Inflammatory macrophage (primary cell): ENCODE measurements around the gene KRT1.
"Not testable (repeated sequence)": the region's sequence is repeated elsewhere in the genome, so short reads cannot be mapped to it uniquely, and the experiment has no call there.

Experiments used
- DNase-seq, 2 donors: peaks; one replicate each; pipeline ENCODE4 v3.0.0-alpha.2; 2020 to 2022
- total RNA-seq, 18 experiments: gene quantifications; one replicate each; lab custom pipeline; 2026; ENCODE audit warnings: mixed read lengths in 6 of 18, inconsistent platforms in 2 of 18; lab: John Stamatoyannopoulos, UW

KRT1 gene
- 0 to 0.11 (median 0) reads per million in 18 experiments for total RNA-seq

GRCh38 chr12:52680363-52680762, at the start of gene KRT1:
Gene KRT1 (minus strand): TSS chr12:52680407. CDS start chr12:52680348, 59 bp downstream.
- DNase-seq = no peak

- no peak for DNase-seq
Observed at GRCh38 chr12:52729147-52729546, 48.9 kb upstream of the KRT1 start.

GRCh38 chr12:52728374-52728773, 48.2 kb upstream of the KRT1 start:
- no peak for DNase-seq

GRCh38 chr12:52727037-52727436, 46.8 kb upstream of the KRT1 start:
- DNase-seq = no peak

GRCh38 chr12:52726451-52726850, 46.2 kb upstream of the KRT1 start:
- DNase-seq = no peak

DNA sequence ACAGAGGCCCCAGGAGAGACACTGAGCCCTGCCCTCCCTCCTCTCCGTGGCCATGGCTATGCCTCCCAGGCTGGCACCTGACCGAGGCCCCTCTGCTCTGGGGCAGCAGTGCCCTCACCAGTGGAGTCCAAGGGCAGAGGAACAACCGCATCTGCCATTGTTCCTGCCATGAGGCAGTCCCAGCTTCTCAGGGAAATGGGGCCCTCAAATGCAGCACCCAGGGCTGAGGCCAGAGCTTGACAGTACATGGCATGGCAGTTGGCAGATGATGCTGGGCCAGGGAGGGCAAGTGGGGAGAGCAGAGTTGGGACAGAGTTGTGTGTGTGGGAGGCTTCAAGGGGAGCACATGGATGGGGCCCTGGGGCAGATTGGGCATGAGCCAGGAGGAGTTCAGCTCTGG, 44.2 kb upstream of the KRT1 start:
- no peak for DNase-seq

GRCh38 chr12:52722680-52723079, 42.5 kb upstream of the KRT1 start:
- no peak for DNase-seq

- DNase-seq = no peak
Observed at GRCh38 chr12:52721838-52722470, 41.7 kb upstream of the KRT1 start.

GRCh38 chr12:52720365-52720886, 40.2 kb upstream of the KRT1 start:
- DNase-seq = no peak

GRCh38 chr12:52716061-52716460, 35.9 kb upstream of the KRT1 start:
- no peak for DNase-seq

DNA sequence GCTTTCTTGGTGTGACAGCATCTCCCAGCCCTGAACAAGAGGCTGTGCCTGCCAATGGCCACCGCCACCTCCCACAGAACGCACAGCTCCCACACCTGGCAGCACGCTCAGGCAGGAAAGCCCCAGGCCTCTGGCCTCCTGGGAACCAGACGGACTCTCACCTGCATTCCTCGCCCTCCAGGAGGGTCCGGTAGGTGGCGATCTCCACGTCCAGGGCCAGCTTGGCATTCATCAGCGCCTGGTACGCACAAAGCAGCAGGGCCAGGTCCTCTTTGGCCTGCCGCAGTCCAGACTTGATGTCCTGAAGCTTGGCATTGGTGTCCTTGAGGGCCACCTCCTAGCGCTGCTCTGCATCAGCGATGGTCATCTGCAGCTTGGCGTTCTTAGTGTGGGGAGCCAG, 35.2 kb upstream of the KRT1 start:
- DNase-seq = no peak

DNA sequence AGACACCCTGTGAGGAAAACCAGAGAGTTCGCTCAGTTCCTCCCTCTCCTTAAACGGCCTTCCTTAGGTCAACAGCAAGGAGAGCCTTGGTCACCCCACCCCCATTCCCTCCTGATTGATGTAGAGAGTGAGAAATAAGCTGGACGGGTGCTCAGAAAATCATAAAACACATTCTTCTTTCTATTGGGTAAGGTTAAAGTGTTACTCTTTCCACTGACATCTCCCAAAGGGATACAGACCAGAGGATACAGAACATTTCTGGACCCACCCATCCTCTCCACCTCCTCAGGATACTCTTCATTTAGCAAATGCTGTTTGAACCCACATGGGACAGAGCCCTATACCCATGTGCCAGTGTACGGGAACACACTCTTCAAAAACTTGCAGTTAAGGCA, 34.7 kb upstream of the KRT1 start:
- DNase-seq = no peak

DNA sequence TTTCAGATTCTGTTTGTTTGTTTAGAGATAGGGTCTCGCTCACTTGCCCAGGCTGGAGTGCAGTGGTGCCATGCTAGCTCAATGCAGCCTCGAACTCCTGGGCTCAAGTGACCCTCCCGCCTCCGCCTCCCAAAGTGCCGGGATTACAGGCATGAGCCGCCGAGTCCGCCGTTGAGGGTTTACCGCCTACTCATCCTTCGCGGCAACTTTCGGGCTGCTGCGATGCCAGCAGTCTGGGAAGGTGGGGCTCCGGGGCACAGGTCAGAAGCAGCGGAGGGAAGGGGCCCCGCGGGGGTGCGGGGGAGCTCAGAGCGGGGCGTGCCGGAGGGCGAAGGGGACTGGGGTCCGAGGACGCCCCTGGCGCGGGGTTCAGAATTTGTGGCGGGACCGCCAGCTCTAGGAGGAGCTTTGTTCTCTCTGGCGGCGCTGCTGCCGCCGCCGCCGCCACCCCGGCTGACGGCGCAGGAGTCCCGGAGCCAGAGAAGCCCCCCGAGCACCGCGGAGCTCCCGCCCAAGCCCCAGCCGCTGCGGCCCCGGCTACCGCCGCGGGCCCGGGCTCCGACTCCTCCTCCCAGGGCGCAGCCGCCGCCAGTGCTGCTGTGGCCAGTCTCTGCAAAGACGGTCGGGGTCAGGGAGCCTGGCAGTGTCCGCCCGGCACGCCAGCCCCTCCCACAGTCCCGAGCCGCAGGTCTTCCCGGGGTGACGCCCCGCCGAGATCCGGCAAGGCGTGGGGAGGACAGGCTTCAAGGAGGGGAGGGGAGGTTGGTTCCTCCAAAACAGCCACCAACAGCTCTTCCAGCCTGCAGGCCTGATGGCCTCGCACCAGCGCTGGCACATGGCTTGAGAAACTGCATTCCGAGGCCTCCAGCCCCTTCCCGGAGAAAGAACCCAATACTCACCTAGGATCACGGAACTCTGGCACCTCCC, 34.0 kb upstream of the KRT1 start:
- peak in 1 of 2 donors; percentile 10 for DNase-seq

DNA sequence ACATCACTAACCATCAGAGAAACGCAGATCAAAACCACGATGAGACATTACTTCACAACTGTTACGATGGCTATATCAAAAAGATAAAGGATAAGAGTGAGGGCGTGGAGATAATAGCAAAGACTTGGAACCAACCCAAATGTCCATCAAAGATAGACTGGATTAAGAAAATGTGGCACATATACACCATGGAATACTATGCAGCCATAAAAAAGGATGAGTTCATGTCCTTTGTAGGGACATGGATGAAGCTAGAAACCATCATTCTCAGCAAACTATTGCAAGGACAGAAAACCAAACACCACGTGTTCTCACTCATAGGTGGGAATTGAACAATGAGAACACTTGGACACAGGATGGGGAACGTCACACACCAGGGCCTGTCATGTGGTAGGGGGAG, 31.9 kb upstream of the KRT1 start:
- not testable (repeated sequence) for DNase-seq

DNA sequence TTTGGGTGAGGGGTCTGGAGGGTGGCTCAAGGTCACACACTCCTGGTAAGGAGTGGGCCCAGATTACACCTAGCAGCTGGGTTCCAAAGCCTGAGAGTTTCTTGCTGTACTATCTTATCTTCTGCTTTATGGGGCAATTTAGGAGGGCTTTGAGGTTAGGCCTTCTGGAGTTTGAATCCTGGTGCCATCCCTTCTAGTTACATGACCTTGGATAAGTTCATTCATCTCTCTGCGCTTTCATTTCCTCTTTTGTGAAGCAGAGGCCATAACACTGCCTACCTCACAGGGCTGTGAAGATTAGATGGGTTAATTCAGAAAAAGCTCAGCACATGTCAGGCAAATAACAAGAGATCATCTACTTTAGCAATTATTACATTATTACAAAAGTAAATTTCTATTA, 30.5 kb upstream of the KRT1 start:
- peak; percentile 12 to 15 for DNase-seq

DNA sequence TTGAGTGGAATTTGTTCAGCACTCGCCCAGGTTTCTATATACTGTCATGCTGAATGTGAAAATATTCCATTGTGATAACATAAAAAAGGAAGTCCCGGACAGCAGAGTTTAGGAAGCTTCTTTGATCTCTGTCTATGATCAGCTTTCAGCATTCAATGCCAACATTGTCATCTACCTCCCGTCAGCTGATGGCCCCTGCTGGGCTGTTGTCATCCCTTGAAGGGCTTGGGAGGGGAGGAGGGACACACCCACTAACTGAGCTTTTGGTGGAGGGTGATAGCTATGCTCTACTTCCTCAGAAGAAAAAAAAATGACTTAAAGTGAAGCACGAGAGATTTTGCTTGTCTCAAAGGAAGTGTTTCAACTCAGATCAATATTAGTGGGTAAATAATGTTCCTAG, 27.8 kb upstream of the KRT1 start:
- DNase-seq = no peak

- DNase-seq = no peak
Observed at GRCh38 chr12:52704464-52704863, 24.3 kb upstream of the KRT1 start.

DNA sequence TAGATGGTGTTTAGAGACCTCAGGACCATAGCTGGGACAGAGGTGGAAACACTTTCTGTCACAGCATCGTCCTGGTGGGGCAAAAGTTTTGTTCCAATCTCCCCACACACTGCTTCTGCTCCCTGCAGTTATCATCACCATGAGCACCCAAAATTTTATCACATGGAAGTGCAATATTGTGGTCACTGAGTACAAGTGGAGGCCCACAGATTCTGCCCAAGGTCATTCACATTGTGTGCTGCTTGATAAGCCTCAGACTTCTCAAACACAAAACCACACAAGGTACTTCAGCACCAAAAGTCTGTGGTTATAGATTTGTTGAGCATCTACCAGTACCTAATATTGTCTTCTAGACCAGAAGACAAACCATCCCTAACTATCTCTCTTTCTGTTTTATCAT, 23.7 kb upstream of the KRT1 start:
- no peak for DNase-seq

- DNase-seq = no peak
Observed at GRCh38 chr12:52703424-52703823, 23.2 kb upstream of the KRT1 start, which contains the start of gene KRT77. Gene KRT77 (minus strand): TSS chr12:52703524. CDS start chr12:52703434, 90 bp downstream.

DNA sequence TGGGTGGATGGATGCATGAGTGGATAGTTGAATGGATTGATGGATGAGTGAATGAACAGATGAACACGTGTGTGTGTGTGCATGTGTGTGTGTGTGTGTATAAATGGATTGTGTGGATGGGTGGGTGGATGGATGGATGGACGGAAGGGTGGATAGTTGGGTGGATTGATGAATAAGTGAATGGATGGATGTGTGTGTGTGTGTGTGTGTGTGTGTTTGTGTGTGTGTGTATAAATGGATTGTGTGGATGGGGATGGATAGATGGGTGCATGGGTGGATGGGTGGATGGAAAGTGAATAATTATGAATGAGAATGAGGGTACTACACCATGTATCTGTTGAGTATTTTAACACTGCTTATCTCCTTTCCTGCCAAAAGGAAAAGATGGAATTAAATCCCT, 22.1 kb upstream of the KRT1 start:
- DNase-seq = no peak

GRCh38 chr12:52701281-52701680, 21.1 kb upstream of the KRT1 start:
- no peak for DNase-seq

GRCh38 chr12:52699960-52700359, 19.8 kb upstream of the KRT1 start:
- no peak for DNase-seq

GRCh38 chr12:52699373-52699772, 19.2 kb upstream of the KRT1 start:
- DNase-seq = no peak
